Measurements from ENCODE around the gene SLU7. TPM values are rescaled to one million over a fixed set of nuclear protein-coding genes. Genes with fewer than 3 reads are reported as not detected.

SLU7 gene
- total RNA-seq, 3 donors from 2014 or later, result 46.4 to 52.3 (median 49.5) TPM

- no peak for DNase-seq
- no peak for ATAC-seq
- no peak overlapping the region for H3K4me3 ChIP-seq
- H3K36me3 ChIP-seq (ENCODE audit: low read depth), result no peaks in the 10 kb centered on the region
- H3K9me3 ChIP-seq, result no peaks in the 10 kb centered on the region
- TF ChIP-seq CTCF (IDR thresholded peaks at IDR 0.05), result no peak
- intact Hi-C loops (cut with DNase I, micrococcal nuclease), result no loop called here
- H3K4me1 ChIP-seq (ENCODE audit: low read depth), result peaks cover 2% of the 10 kb centered on the region
Measured at GRCh38 chr5:160423099-160423498, 4.2 kb upstream of the SLU7 start.

GRCh38 chr5:160421625-160422258 lies 2.9 kb upstream of the SLU7 start, which contains the start of gene PTTG1:
Gene PTTG1, plus strand, starts transcription at chr5:160421855. Its CDS starts 458 bp downstream, at chr5:160422313.
- intact Hi-C loops (cut with DNase I, micrococcal nuclease), result no loop called here
- DNase-seq (peak; percentile 97 to 99 (median 97)), ATAC-seq (peak; percentile 92)
- TF ChIP-seq CTCF (IDR thresholded peaks at IDR 0.05), result no peak
- Histone ChIP-seq H3K4me3 (peak within 1 kb of the TSS; percentile 27), H3K4me1 (ENCODE audit: low read depth) (peaks cover 12% of the 10 kb centered on the region), H3K9me3 (no peaks in the 10 kb centered on the region), H3K36me3 (ENCODE audit: low read depth) (no peaks in the 10 kb centered on the region)

DNA sequence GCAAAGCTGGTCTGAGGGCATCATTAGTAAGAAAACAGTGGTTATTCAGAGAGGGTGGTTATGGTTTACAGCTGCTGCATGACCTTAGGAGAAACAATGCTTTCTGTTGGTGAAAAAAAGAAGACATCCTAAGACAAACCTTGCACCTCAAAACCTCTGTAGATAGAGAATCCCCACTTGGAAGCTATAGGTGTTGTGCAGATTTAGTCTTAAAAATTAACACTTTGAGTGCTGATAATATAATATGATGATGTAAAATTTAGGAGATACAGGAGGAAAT lies 1.4 kb upstream of the SLU7 start:
- H3K36me3 ChIP-seq (ENCODE audit: low read depth), result no peaks in the 10 kb centered on the region
- peaks cover 12% of the 10 kb centered on the region for H3K4me1 ChIP-seq (ENCODE audit: low read depth)
- TF ChIP-seq CTCF (IDR thresholded peaks at IDR 0.05), result no peak
- H3K4me3 ChIP-seq, result no peak overlapping the region
- no peaks in the 10 kb centered on the region for H3K9me3 ChIP-seq
- DNase-seq (no peak), ATAC-seq (no peak)
- intact Hi-C loops (cut with DNase I, micrococcal nuclease), result no loop called here

DNA sequence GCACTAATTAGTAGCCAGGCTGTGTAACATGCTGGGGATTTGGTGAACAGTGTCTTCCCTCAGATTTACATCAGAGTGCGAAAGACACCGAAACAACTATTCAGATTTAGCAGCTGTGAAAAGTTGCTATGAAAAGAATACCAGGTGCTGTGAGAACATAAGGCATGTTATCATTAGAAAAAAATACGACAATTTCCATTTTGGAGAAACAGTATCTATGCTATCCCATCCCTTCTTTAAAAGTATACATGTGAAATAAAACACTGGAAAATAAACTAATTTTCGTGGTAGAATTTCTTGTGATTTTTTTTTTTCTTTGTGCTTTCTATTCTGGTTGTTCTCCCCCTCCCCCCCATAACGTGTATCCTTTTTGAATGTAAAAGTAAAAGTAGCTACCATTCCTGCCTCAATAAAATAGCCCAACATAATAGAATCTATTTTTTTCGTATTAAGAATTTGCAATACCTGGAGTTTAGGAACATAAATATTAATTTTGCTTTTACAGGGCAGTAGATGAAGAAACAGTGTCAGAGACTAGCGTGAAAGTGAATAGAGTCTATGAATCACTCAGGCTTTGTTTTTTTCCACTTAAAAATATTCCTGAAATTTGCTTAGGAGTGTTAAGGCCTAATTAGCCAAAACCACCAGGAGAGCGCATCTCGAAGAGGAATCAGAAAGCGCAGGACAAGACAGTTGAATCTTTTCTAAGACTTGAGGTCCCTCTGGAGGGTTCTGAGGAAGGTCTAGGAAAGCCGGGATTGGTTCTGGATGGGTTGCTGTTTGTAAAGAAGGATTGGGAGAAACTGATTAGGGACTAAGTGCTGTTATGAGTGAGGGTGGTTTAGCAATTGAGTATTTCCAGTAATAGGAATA lies 813 bp upstream of the SLU7 start:
- no peaks in the 10 kb centered on the region for H3K9me3 ChIP-seq
- intact Hi-C loops (cut with DNase I, micrococcal nuclease), result no loop called here
- H3K36me3 ChIP-seq (ENCODE audit: low read depth), result no peaks in the 10 kb centered on the region
- peaks cover 12% of the 10 kb centered on the region for H3K4me1 ChIP-seq (ENCODE audit: low read depth)
- DNase-seq, result no peak
- H3K4me3 ChIP-seq, result peak overlapping the region; percentile 69
- TF ChIP-seq CTCF (IDR thresholded peaks at IDR 0.05), result no peak
- no peak for ATAC-seq

GRCh38 chr5:160399402-160400353 lies 19.2 kb downstream of the SLU7 start, which contains the start of gene FAM200C:
Gene FAM200C, minus strand, starts transcription at chr5:160400054. Its CDS starts 4,564 bp downstream, at chr5:160395490.
- Histone ChIP-seq H3K36me3 (ENCODE audit: low read depth) (peaks cover 12% of the 10 kb centered on the region), H3K4me3 (peak within 1 kb of the TSS; percentile 43), H3K9me3 (no peaks in the 10 kb centered on the region), H3K4me1 (ENCODE audit: low read depth) (peaks cover 11% of the 10 kb centered on the region)
- DNase-seq (peak; percentile 87 to 94 (median 92)), ATAC-seq (peak; percentile 99)
- TF ChIP-seq CTCF (IDR thresholded peaks at IDR 0.05), result no peak
- intact Hi-C loops (cut with DNase I, micrococcal nuclease), result loop anchor here in 1 of 2 donors (10.0 kb wide), 1 partner anchor 385 kb away; no protein-coding TSS in a partner anchor

All from mucosa of descending colon (tissue), 3 donors.